Epidermal melanocyte (primary cell): ENCODE results near the gene TBC1D10A.

ENCODE experiments used
- DNase-seq: peaks from one replicate; pipeline ENCODE4 v3.0.0; 2011; ENCODE audit warnings: low spot score; ENCODE audit not compliant: insufficient read length

The TBC1D10A gene

DNA sequence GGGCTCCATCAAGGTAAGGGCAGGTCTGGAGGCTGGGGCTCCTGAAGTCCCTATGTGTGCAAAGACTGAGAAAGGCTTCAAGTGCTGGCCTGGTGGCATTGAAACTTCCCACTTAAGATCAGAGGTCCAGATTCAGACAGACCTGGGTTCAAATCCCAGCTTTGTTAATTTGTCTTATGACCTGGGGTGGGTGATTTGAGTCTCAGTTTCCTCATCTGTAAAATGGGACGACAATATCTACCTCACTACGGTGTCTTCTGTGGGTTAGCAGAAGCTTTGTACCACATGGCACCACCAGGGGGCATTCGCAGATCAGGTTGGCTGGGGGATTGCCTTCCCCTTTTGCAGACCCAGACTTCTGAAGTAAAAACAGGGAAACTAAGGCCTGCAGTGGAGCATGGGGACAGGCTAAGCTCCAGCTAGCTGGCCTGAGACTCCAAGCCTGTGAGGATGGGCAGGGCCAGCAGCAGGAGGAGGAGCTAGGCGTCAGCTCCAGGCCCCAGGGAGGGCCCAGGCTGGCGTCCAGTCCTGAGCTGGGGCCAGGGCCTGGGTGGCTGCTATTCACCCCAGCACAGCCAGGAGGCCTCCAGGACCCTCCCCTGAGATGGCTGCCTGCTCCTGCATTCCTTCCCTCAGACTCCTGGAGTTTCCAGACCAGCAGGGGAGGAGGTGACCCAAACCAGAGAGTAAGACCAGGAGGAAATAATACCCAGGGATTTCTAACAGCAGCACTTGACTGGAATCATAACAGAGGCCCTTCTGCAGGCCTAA lies 38.9 kb downstream of the TBC1D10A start:
- peak; percentile 87 for DNase-seq

DNA sequence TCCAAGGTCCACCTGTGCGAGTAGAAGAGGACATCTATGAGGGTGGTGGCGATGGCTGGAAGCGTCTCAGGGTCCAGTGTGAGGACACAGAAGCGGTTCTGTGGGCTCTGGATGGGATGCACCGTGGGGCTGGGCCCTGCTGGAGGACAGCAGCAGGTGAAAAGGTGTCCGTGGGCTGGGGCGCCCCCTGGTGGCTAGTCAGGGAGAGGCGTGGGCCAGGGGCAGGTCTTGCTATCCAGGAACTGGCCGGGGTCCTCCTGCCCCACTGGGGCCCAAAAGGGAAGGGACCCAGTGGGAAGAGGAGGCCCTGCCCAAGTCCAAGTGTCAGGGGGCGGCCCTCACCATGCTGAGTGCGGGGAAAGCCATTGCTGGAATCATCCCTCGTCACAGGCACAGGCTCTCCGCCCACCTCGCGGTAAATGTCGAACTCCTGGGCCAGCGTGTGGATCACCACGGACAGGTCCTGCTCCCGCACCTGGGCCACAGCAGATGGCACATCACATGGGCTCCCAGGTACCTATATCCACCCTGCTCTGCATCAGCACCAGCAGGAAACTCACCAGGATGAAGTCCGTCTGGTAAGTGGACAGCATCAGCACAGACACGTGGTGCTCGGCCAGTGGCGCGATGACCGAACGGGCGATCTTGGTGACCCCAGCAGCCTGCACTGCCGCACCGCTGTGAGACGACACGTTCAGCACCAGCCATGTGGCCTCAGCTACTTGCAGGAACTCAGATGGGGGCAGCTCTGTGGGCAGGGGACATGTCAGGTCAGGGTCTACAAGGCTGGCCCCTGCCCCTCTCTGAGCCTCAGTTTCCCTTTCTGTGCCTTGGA lies 39.7 kb downstream of the TBC1D10A start:
- no peak for DNase-seq

DNA sequence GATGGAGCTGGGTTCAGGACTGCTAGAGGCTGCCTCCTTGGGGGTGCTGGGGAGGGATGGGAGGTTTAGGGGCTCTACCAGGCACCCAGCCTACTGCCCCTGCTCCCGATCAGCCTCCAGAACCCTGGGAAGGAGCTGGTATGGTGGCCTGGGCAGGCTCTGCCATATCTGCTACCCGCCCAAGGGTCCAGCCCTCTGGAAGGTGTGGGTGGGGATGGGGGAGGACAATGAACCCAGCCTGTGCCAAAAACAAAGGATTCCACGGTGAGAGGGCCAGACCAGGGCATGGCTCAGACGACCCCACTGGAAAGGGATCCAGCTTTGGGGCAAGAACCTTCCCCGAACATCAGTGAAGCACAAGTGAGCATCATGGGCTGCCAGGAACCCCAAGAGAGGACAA lies 40.4 kb downstream of the TBC1D10A start:
- DNase-seq: no peak

DNA sequence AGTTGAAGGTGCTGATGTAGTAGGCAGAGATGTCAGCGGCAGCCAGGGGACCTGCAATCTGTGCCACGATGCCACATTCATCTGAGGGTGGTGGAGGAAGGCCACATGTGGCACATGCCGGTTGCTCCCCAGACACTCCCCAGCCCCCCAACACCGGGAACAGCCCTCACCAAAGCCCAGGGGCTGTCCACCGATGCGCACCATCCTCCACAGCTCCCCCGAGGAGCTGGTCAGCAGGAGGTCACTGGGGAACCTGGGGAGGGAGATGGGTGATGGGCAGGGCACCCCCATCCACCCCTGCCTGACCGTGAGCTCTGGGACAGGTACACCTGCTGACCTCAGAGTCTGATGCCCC lies 40.9 kb downstream of the TBC1D10A start:
- no peak for DNase-seq

DNA sequence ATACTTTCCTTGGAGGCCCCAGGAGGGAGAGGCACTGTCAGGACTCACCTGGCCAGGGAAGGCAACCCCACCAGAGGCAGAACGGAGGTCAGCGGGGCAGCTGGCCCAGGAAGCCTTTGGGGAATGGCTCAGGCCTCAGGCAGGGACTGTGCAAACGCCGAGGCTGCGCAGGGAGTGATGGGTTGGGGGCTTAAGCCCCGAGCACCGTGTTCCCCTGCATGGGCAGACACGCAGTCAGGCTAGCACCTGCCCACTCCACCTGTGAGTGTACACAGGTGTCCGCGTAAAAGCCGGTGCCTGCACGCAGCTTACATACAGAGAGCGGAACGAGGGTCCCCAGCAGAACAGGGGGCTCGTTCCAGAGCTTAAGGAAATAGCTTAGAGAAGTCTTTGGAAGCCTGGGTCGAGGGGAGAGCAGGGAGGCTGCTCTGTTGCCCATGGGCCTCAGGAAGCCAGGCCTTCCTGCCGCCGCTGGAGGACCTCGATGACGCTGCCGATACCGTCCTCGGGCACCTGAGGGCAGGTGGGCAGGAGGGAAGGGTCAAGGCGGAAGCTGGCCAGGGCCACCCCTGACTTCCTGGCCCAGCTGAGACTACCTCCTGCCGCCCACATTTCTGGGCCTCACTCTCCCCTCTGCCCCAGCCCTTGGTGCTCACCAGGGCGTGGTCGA lies 41.4 kb downstream of the TBC1D10A start:
- DNase-seq: no peak

DNA sequence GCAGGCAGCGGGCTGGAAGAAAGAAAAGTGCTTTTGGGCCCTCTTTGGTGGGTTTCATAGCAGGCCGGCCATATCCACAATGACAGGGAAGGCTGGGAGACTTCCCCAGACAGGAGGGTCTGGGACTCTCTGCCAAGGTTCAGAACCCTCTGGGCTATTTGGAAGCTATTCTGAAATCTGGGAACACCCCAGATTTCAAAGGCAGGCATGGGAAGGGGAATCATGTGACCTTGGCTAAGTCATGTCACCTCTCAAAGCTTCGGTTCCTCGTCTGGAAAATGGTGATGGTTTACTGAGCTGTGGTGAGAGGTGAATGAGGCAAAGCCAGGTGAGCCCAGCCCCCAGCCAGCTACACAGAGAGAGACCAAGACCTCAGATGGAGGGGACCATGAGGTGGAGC lies 42.1 kb downstream of the TBC1D10A start:
- no peak for DNase-seq

DNA sequence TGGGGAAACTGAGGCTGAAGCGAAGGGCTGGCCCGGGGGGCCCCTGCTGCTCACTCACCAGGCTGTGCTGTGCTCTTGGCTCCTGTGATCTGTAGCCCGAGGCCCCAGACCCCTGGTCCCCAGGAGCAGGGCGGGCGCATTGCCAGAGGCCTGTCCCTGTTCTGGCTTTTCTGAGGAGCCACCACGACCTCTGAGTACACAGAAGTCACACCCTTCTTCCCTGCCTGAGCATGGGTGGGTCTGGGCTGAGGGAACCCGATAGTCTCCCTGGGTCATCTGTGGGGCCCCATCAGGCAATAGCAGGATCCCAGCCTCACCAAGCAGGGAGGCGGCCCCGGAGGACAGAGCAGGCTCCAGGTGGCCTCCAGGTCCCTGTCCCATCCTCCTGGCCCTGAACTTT lies 42.6 kb downstream of the TBC1D10A start:
- no peak for DNase-seq

DNA sequence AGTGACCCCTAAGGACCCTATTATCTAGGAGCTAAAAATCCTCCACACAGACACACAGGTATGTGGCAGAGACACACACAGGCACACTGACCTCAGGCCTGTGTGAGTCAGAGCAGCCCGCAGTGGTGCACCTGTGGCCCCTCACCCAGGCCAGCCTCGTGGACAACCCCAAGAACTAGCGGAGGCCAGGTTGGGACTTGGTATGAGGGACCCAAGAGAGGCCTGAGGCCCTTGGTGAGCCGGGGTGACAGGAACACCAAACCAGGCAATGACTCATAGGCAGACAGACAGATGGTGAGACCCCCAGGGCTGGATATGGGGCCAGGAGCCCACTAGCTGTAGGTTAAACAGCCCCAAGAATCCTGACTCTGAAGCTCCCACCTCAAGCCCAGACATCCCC lies 43.4 kb downstream of the TBC1D10A start:
- DNase-seq: no peak

DNA sequence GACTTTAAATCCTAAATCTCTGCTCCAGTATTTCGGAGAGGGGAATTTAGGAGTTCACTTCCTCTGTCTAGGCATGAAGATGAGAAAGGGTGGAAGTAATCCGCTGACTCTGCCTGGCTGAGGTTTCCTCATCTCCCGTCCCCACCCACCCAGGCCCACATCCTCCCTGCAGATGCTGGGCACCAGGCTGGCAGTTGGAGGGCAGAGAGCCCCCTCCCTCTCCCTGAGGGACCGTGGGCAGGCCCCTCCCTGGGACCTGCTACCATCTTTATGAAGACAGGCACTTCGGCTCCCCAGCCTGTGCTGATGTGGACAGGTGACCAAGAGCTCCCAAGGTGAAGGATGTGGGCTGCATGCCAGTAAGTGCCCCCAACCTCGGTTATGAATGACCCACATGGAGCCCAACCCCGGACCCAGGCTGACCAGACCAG lies 44.1 kb downstream of the TBC1D10A start:
- DNase-seq: no peak

DNA sequence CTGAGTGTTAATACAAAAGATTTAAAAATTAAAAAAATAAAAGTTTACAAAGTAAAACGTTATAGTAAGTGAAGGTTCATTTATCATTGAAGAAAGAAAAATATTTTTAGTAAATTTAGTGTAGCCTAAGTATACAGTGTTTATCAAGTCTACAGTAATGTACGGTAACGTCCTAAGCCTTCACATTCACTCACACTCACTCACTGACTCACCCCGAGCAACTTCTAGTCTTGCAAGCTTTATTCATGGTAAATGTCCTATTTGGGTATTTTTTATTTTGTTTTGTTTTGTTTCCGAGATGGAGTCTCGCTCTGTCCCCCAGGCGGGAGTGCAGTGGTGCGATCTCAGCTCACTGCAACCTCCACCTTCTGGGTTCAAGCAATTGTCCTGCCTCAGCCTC lies 46.2 kb downstream of the TBC1D10A start:
- no peak for DNase-seq

DNA sequence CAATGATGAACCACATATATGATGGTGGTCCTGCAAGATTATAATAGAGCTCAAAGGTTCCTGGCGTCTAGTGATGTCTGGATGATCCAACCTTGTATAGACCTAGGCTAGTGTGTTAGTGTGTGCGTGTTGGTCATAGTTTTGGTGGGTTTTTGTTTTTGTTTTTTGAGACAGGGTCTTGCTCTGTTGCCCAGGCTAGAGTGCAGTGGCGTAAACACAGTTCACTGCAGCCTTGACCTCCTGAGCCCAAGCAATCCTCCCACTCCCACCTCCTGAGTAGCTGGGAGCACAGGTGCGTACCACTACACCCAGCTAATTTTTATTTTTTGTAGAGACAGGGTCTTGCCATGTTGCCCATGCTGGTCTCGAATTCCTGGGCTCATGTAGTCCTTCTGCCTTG lies 46.8 kb downstream of the TBC1D10A start:
- no peak for DNase-seq

DNA sequence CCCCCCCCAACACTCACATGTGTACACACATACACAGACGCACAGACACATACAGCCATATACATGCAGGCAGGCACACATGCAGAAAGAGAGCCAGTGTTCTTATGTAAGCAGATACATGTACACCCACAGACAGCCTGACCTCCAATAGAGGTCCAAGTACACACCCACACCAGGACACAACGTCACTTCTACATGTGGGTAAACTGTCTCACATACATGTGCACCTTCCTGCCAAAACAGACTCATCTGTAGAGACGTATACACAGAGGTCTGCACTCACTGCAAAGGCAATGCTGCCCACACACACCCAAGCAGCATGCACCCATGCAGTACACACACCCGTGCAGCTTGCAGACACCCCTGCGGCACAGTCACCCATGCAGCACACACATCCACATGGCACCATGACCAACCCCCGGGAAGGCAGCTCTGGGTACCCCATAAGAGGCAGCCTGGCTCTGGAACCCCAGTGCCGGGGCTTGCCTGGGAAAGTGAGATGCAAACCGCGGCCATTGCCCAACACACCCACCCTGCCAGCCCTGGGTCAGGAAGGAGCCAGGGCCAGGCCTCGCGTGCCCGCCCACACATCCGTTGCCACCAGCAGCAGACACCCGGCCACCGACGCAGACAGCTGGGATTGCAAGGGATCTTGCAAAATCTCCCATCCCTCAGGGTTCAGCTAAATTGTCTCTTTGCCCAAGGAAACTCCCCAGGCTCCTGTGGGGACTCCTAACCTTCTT lies 47.5 kb downstream of the TBC1D10A start:
- no peak for DNase-seq

DNA sequence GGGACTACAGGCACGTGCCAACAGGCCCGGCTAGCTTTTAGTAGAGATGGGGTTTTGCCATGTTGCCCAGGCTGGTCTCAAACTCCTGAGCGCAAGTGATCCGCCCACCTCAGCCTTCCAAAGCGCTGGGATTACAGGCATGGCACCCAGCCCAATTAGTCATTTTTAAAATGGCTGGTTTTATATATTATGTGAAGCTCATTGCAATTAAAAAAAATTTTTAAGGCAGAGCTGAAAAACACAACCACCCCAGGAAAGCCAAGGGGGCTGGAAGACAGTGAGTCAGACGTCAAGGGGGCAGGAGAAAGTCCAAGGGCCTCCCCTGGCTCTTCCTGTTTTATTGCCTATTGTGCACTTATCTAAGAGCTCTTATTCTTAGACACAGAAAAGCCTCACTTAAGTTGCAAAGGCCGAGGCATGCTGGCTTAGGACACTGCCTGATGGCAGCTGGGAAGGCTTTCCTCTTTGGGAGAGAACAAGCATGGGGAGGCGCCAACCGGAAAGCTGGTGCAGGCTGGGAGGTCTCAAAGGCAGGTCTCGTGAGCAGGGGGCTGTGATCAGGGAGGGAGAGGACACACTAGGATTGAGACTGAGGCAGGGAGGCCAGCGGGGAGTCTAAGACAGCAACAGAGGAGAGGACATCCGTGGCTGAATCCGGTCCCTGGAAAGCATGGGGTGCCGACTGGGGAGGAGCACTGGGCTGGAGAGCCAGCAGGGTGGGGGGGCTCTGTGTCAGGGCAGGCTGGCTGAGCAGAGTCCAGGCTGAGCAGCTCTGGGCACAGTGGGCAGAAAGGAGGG lies 49.0 kb downstream of the TBC1D10A start:
- DNase-seq: no peak

DNA sequence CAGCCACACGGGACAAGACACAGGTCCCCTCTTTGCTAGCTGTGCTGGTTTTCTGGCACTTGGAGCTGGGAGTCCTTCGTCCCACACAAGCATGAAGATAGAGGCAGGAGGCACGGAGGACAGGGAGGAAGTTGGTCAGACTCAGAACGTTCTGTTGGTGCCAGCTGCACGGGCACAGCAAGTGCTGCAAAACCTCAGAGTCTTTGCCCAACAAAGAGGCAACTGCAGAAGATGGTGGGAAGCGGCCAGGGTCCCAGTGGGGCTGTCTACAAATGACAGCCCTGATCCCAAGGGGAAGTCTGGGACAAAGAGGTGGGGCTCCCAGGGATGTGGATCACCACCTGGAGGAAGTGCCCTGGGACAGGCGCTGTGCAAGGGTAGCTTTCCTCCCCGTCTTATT lies 50.7 kb downstream of the TBC1D10A start:
- DNase-seq: no peak

DNA sequence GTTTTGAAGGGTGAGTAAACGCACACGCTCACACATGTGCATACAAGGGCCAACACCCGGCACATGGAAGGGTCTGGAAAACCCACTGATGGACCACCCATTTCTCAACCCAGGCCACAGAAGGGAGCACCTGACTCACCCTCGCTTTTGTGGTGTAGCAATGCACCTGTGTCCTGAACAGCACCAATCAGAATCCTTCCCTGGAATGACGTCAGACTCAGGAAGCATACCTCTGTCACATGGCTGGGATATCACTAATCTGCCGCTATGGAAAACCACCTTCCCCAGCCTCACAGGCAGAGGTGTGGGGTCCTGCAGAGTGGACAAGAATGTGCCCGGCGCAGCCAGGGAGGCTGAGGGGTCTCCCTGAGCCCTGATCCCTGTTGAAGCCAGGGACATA lies 51.1 kb downstream of the TBC1D10A start:
- DNase-seq: no peak

DNA sequence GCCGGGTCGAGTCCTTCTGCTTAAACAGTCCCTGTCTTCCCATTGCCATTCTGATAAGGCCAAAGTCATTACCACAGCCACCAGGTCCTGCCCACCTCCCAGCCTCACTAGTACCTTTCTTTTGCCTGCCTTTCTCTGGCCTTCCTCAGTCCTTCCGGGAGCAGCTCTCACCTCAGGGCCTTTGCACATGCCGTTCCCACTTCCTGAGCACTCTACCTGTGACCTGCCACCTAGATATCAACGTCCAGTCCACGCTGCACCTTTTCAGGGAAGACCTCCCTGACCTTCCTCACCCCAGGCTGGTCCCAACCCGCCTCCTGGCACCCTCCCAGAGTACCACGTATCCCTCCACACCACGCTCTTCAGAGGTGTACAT lies 52.3 kb downstream of the TBC1D10A start:
- no peak for DNase-seq

DNA sequence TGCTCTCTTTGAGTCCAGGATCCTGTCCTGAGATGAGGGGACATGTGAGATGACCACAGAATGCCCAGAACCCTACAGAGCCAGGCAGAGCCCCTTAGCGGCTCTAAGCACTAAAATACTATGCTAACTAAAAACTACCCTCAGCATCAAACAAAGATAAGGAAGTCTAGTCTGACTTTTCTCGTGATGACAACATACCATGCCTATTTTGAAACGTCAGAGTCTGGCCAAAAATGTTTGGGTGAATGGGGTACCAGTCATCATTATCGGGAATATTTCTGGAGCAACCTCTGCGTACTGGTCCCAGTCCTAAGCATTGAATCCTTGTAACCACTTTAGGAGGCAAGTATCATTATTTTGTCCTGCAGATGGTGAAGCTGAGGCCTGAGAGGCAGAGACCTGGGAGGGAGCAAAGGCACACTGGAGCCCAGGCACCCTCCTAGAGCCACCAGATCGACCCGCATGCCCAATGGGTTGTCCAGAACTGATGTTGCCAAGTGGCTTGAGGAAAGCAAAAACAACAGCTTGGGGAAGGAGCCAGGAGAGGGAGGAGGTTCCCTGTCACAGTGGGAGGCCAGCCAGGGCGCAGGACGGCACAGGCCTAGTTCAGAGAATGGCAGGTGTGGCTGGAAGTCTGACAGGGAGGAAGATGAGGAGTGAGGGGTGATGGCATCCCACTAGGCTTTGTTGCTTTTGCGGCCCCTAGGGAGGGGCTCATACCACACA lies 52.9 kb downstream of the TBC1D10A start:
- DNase-seq: no peak

DNA sequence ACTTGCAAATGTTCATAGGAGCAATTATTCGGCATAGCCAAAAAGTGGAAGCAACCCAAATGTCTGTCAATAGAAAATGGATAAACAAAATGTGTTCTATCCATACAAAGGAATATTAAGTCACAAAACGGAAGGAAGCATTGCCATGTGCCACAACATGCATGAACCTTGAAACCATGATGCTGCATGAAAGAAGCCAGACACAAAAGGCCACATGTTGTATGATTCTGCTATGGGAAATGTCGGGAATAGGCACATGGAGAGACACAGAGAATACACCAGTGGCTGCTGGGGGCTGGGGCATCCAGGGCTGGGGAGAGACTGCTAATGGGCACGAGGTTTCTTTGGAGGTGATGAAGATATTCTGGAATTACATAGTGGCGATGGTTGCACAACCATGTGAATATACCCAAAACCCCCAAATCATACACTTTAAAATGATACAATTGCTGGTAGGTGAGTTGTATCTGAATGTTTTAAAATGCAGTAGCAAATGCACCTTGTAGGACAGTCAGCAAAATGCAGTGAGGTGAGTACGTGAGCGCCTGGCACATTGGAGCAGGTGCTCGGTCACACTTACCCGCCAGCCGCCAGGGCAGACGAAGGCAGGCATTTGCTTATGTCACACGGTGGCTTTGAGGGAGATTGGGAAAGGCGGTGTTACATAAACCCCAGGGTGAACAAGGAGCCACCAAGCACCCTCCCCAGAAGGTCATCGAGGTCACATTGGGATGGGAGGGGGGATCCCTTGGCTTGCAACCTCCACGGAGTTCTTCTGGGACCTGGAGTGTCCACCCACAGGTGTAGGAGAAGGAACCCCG lies 53.8 kb downstream of the TBC1D10A start:
- no peak for DNase-seq

DNA sequence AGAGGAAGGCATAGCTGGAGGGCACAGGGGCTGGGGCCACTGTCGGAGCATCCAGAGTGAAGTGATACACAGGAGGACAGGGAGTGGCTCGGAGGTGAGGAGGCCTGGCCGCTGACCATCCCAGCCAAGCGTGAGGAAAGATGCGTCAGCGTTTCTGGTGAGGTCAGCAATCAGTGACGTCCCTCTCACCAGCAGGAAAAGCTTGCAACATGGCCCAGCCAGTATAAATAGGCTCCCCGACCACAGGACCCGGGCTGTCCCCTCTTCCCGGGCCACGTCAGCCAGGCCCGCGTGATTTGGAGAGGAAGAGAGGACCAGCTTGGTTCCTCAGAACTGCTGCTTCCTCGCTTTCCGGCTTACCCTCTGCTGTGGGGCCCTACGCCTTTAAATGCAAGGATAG lies 55.9 kb downstream of the TBC1D10A start:
- DNase-seq: no peak
